ENCODE results near the gene UST. TPM values are rescaled to one million over a fixed set of nuclear protein-coding genes. Genes with fewer than 3 reads are reported as not detected.

Gene UST
- total RNA-seq, 2 donors from 2014 or later: 24.2 to 30.8 TPM

- no peak for ATAC-seq (ENCODE audit: insufficient number of reproducible peaks, low FRiP score, low read depth)
- no peaks in the 10 kb centered on the region for H3K36me3 ChIP-seq
- H3K4me1 ChIP-seq (ENCODE audit: control insufficient read depth in 1 of 2, low read depth in 2 of 2): peaks cover 0 to 7% of the 10 kb centered on the region in 2 donors
- no peaks in the 10 kb centered on the region for H3K9me3 ChIP-seq
- TF ChIP-seq CTCF (IDR thresholded peaks at IDR 0.05): no peak
- DNase-seq (ENCODE audit: low spot score): no peak
- H3K4me3 ChIP-seq: no peak overlapping the region
- no peak overlapping the region for H3K27ac ChIP-seq
- no peaks in the 10 kb centered on the region for H3K27me3 ChIP-seq (replicated peaks; ENCODE audit: insufficient read depth)
These were observed 67.4 kb downstream of the UST start for GRCh38 chr6:148814082-148814790.

- TF ChIP-seq CTCF (IDR thresholded peaks at IDR 0.05): no peak
- H3K4me3 ChIP-seq: no peak overlapping the region
- ATAC-seq (ENCODE audit: insufficient number of reproducible peaks, low FRiP score, low read depth): no peak
These were observed 68.0 kb downstream of the UST start for GRCh38 chr6:148814869-148815268.

DNA sequence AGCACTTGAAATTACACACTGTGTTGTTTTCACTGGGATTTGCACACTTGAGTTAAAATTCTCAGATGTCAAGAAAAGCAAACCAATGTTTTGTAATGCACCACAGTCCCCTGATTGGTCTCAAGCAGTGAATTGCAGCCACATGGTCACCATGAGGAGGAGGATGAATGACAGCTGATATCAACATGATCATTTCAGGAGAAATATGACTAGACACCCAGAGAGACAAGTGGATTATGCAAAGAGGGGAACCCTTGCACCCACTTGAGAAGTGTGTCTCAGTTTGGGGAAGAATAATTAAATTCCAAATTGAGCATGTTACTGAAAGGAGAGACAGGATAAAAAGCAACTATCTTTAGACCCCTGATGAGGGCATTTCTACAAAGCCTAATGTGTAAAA, 69.3 kb downstream of the UST start:
- Histone ChIP-seq H3K27me3 (replicated peaks; ENCODE audit: insufficient read depth) (no peaks in the 10 kb centered on the region), H3K4me3 (no peak overlapping the region)
- no peak for DNase-seq (ENCODE audit: low spot score)

More at GRCh38 chr6:148814869-148815268, 68.0 kb downstream of the UST start:
- no peak for DNase-seq (ENCODE audit: low spot score)
- no peak overlapping the region for H3K27ac ChIP-seq
- H3K9me3 ChIP-seq: no peaks in the 10 kb centered on the region
- H3K27me3 ChIP-seq (replicated peaks; ENCODE audit: insufficient read depth): no peaks in the 10 kb centered on the region
- H3K36me3 ChIP-seq: no peaks in the 10 kb centered on the region
- H3K4me1 ChIP-seq (ENCODE audit: control insufficient read depth in 1 of 2, low read depth in 2 of 2): peaks cover 0 to 7% of the 10 kb centered on the region in 2 donors

GRCh38 chr6:148817689-148818088, 70.9 kb downstream of the UST start:
- no peaks in the 10 kb centered on the region for H3K36me3 ChIP-seq
- no peaks in the 10 kb centered on the region for H3K9me3 ChIP-seq
- no peak overlapping the region for H3K27ac ChIP-seq
- no peak for DNase-seq (ENCODE audit: low spot score)
- peaks cover 0 to 7% of the 10 kb centered on the region in 2 donors for H3K4me1 ChIP-seq (ENCODE audit: control insufficient read depth in 1 of 2, low read depth in 2 of 2)
- no peaks in the 10 kb centered on the region for H3K27me3 ChIP-seq (replicated peaks; ENCODE audit: insufficient read depth)
- ATAC-seq (ENCODE audit: insufficient number of reproducible peaks, low FRiP score, low read depth): no peak
- no peak for TF ChIP-seq CTCF (IDR thresholded peaks at IDR 0.05)
- H3K4me3 ChIP-seq: no peak overlapping the region

More for the DNA sequence above, 69.3 kb downstream of the UST start:
- Histone ChIP-seq H3K4me1 (ENCODE audit: control insufficient read depth in 1 of 2, low read depth in 2 of 2) (peaks cover 0 to 7% of the 10 kb centered on the region in 2 donors), H3K27ac (no peak overlapping the region), H3K36me3 (no peaks in the 10 kb centered on the region), H3K9me3 (no peaks in the 10 kb centered on the region)
- ATAC-seq (ENCODE audit: insufficient number of reproducible peaks, low FRiP score, low read depth): no peak
- TF ChIP-seq CTCF (IDR thresholded peaks at IDR 0.05): no peak

- DNase-seq (ENCODE audit: low spot score): no peak
- ATAC-seq (ENCODE audit: insufficient number of reproducible peaks, low FRiP score, low read depth): no peak
These were observed 72.2 kb downstream of the UST start for GRCh38 chr6:148818939-148819575.

More at GRCh38 chr6:148818939-148819575, 72.2 kb downstream of the UST start:
- no peak overlapping the region for H3K4me3 ChIP-seq
- no peaks in the 10 kb centered on the region for H3K36me3 ChIP-seq
- no peak for TF ChIP-seq CTCF (IDR thresholded peaks at IDR 0.05)
- H3K27me3 ChIP-seq (replicated peaks; ENCODE audit: insufficient read depth): no peaks in the 10 kb centered on the region
- no peaks in the 10 kb centered on the region for H3K9me3 ChIP-seq
- H3K4me1 ChIP-seq (ENCODE audit: control insufficient read depth in 1 of 2, low read depth in 2 of 2): peaks cover 0 to 7% of the 10 kb centered on the region in 2 donors
- no peak overlapping the region for H3K27ac ChIP-seq

Measured in thoracic aorta (tissue), 2 donors.